ENCODE results near the gene IPO9.

DNA sequence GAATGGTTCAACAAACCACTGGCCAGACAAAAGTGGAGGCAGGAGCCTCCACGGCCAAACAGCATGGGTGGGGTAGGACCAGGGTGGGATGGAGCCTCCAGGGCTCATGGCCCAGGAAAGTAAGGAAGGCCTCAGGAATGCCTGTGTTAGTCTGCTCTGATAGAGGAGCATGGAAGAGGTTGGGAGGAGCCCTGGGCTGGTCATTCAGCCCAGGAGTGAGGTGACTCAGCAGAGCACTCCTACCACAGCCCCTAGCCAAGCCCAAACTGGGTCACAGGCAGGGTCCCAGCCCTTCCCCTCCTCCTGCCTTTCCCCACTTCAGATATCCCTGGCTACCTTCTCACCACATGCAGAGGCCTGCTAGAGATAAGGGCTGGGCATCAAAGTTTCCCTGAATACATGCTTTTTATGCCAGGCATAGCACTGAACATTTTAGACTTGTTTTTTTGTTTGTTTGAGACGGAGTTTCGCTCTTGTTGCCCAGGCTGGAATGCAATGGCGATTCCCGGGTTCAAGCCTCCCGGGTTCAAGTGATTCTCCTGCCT lies 56.6 kb downstream of the IPO9 start:
- TF ChIP-seq, protein P1, sequence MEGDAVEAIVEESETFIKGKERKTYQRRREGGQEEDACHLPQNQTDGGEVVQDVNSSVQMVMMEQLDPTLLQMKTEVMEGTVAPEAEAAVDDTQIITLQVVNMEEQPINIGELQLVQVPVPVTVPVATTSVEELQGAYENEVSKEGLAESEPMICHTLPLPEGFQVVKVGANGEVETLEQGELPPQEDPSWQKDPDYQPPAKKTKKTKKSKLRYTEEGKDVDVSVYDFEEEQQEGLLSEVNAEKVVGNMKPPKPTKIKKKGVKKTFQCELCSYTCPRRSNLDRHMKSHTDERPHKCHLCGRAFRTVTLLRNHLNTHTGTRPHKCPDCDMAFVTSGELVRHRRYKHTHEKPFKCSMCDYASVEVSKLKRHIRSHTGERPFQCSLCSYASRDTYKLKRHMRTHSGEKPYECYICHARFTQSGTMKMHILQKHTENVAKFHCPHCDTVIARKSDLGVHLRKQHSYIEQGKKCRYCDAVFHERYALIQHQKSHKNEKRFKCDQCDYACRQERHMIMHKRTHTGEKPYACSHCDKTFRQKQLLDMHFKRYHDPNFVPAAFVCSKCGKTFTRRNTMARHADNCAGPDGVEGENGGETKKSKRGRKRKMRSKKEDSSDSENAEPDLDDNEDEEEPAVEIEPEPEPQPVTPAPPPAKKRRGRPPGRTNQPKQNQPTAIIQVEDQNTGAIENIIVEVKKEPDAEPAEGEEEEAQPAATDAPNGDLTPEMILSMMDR (conservative IDR thresholded peaks at IDR 0.05; ENCODE audit: low read depth, low read length) = no peak
- no peak for TF ChIP-seq EZH2 (IDR thresholded peaks at IDR 0.05; ENCODE audit: borderline replicate concordance, low read depth, low read length, poor library complexity, severe bottlenecking)

All from A673 (cell line).